ENCODE measurements around the gene TMEM82.

The TMEM82 gene

DNA sequence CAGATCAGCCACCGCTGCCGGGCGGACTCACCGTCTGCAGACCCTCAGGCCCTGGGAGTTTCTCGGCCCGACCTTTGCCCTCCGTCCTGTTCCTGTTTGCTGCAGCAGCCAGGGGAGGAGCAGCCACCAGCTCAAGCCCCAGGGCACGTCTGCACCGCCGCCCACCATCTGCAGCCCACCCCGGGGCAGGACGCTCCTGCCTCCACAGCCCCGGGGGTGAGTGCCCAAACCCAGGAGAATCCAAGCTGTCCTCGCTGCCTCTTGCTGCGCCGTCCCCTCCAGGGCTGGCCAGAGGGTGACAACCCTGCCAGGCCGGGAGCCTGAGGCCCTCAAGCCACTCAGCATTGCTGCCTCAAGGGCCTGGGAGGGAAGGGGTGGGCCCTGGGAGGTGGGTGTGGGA, 7.4 kb upstream of the TMEM82 start:
- Histone ChIP-seq H3K79me2 (ENCODE audit: insufficient read depth, low read length) (no peaks in the 10 kb centered on the region), H3K27me3 (ENCODE audit: insufficient read depth, low read length, poor library complexity) (no peaks in the 10 kb centered on the region), H2AFZ (ENCODE audit: low read depth, low read length) (no peak overlapping the region), H3K4me2 (ENCODE audit: insufficient read depth, low read length) (no peak overlapping the region), H4K20me1 (ENCODE audit: insufficient read depth, low read length) (no peaks in the 10 kb centered on the region), H3K9me3 (ENCODE audit: insufficient read depth, low read length, severe bottlenecking) (no peaks in the 10 kb centered on the region), H3K4me1 (ENCODE audit: insufficient read depth, low read length) (no peaks in the 10 kb centered on the region), H3K9ac (ENCODE audit: low read depth, low read length) (no peak overlapping the region), H3K4me3 (ENCODE audit: low read depth in 1 of 2, low read length in 2 of 2) (no peak overlapping the region), H3K27ac (ENCODE audit: low read length) (no peak overlapping the region), H3K36me3 (ENCODE audit: insufficient read depth, low read length) (peaks cover 48% of the 10 kb centered on the region)
- no peak for DNase-seq
- ATAC-seq (ENCODE audit: insufficient read depth, low read depth): no peak
- TF ChIP-seq, protein P1, sequence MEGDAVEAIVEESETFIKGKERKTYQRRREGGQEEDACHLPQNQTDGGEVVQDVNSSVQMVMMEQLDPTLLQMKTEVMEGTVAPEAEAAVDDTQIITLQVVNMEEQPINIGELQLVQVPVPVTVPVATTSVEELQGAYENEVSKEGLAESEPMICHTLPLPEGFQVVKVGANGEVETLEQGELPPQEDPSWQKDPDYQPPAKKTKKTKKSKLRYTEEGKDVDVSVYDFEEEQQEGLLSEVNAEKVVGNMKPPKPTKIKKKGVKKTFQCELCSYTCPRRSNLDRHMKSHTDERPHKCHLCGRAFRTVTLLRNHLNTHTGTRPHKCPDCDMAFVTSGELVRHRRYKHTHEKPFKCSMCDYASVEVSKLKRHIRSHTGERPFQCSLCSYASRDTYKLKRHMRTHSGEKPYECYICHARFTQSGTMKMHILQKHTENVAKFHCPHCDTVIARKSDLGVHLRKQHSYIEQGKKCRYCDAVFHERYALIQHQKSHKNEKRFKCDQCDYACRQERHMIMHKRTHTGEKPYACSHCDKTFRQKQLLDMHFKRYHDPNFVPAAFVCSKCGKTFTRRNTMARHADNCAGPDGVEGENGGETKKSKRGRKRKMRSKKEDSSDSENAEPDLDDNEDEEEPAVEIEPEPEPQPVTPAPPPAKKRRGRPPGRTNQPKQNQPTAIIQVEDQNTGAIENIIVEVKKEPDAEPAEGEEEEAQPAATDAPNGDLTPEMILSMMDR (IDR thresholded peaks at IDR 0.05; ENCODE audit: borderline replicate concordance, extremely low read depth, low read length, poor library complexity, severe bottlenecking): no peak
- TF ChIP-seq EZH2 (IDR thresholded peaks at IDR 0.05; ENCODE audit: borderline replicate concordance, low read depth, low read length, severe bottlenecking): no peak

DNA sequence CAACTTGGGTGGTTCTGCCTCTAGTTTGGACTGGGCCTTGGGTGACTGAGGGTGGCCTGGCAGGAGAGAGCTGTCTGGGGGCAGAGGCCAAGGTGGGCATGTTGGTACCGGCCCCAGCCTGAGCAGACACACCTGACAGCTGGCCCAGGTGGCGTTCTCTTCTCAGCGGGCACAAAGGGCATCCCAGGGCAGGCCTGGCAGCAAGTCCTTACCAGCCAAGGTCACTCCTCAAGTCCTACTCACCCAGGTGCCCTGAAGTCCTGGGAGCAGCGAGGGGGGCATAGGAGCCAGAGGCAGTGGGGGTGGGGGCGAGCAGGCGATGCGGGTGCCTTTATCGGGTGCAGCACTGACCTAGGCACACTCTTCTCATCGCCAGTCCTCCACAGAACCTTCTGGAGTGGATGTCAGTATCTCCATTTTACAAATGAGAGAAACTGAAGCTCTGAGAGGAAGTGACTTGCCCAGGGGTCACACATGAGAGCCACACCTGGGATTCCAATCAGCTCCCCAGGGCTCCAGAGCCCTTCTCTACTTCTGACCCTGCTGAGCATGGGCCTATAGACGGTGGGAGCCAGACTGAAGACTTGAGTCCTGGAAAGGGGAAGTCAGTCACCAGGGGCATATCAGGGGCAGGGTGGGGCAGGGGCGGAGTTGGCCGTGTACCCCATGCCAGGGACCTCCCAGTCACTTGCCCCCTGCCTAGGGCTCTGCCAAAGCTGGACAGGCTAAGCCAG, 6.8 kb upstream of the TMEM82 start:
- H3K4me1 ChIP-seq (ENCODE audit: insufficient read depth, low read length): no peaks in the 10 kb centered on the region
- H4K20me1 ChIP-seq (ENCODE audit: insufficient read depth, low read length): no peaks in the 10 kb centered on the region
- no peaks in the 10 kb centered on the region for H3K27me3 ChIP-seq (ENCODE audit: insufficient read depth, low read length, poor library complexity)
- H3K9ac ChIP-seq (ENCODE audit: low read depth, low read length): no peak overlapping the region
- no peak for DNase-seq
- H3K4me3 ChIP-seq (ENCODE audit: low read depth in 1 of 2, low read length in 2 of 2): no peak overlapping the region
- no peak overlapping the region for H2AFZ ChIP-seq (ENCODE audit: low read depth, low read length)
- peaks cover 44% of the 10 kb centered on the region for H3K36me3 ChIP-seq (ENCODE audit: insufficient read depth, low read length)
- H3K9me3 ChIP-seq (ENCODE audit: insufficient read depth, low read length, severe bottlenecking): no peaks in the 10 kb centered on the region
- no peaks in the 10 kb centered on the region for H3K79me2 ChIP-seq (ENCODE audit: insufficient read depth, low read length)
- ATAC-seq (ENCODE audit: insufficient read depth, low read depth): no peak
- no peak overlapping the region for H3K4me2 ChIP-seq (ENCODE audit: insufficient read depth, low read length)
- no peak overlapping the region for H3K27ac ChIP-seq (ENCODE audit: low read length)
- no peak for TF ChIP-seq EZH2 (IDR thresholded peaks at IDR 0.05; ENCODE audit: borderline replicate concordance, low read depth, low read length, severe bottlenecking)
- TF ChIP-seq, protein P1 (IDR thresholded peaks at IDR 0.05; ENCODE audit: borderline replicate concordance, extremely low read depth, low read length, poor library complexity, severe bottlenecking): no peak

DNA sequence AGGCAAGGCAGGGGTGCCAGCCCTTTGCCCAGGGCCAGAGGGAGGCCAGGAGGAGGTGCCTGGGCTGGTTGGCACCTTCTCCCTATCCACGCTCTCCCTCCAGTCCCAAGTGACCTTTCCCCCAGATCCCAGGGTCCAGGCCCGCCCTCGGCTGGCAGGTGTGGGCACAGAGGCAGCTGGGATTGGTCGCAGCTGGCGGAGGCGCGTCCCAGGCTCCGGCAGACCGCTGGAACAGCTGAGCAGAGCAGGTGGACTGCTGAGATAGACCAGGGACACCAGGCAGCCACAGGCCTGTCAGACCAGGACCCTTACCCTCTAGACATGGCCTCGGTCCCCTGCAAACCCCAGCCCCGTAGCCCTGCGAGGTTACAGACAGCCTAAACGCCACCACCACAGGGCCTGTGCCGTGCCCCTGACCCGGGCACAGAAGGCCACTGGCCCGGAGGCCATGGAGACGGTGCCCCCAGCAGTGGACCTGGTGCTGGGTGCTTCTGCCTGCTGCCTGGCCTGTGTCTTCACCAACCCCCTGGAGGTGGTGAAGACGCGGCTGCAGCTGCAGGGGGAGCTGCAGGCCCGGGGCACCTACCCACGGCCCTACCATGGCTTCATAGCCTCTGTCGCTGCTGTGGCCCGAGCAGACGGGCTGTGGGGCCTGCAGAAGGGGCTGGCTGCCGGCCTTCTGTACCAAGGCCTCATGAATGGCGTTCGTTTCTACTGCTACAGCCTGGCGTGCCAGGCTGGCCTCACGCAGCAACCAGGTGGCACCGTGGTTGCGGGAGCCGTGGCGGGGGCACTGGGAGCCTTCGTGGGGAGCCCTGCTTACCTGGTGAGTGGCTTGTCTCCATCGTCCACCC, 6.0 kb upstream of the TMEM82 start, which contains the start of gene SLC25A34:
SLC25A34 (plus strand) TSS at position 221 of the 854 bp plus-strand sequence; CDS start at position 449, 228 bp downstream.
- no peak for DNase-seq
- no peak within 1 kb of the TSS for H3K9ac ChIP-seq (ENCODE audit: low read depth, low read length)
- TF ChIP-seq, protein P1 (IDR thresholded peaks at IDR 0.05; ENCODE audit: borderline replicate concordance, extremely low read depth, low read length, poor library complexity, severe bottlenecking): no peak
- no peak for TF ChIP-seq EZH2 (IDR thresholded peaks at IDR 0.05; ENCODE audit: borderline replicate concordance, low read depth, low read length, severe bottlenecking)
- H4K20me1 ChIP-seq (ENCODE audit: insufficient read depth, low read length): no peaks in the 10 kb centered on the region
- no peak within 1 kb of the TSS for H3K4me3 ChIP-seq (ENCODE audit: low read depth in 1 of 2, low read length in 2 of 2)
- H3K27me3 ChIP-seq (ENCODE audit: insufficient read depth, low read length, poor library complexity): no peaks in the 10 kb centered on the region
- no peak within 1 kb of the TSS for H3K4me2 ChIP-seq (ENCODE audit: insufficient read depth, low read length)
- ATAC-seq (ENCODE audit: insufficient read depth, low read depth): no peak
- no peaks in the 10 kb centered on the region for H3K79me2 ChIP-seq (ENCODE audit: insufficient read depth, low read length)
- H3K36me3 ChIP-seq (ENCODE audit: insufficient read depth, low read length): peaks cover 36% of the 10 kb centered on the region
- H3K4me1 ChIP-seq (ENCODE audit: insufficient read depth, low read length): no peaks in the 10 kb centered on the region
- no peak within 1 kb of the TSS for H2AFZ ChIP-seq (ENCODE audit: low read depth, low read length)
- no peaks in the 10 kb centered on the region for H3K9me3 ChIP-seq (ENCODE audit: insufficient read depth, low read length, severe bottlenecking)
- no peak within 1 kb of the TSS for H3K27ac ChIP-seq (ENCODE audit: low read length)

Data from DND-41 (cell line).